Neutrophil (primary cell): Measurements from ENCODE around the gene SMYD4.

Source experiments
- H3K27ac ChIP-seq: fragments of 200-600 bp; sonication (generic); 2 replicates; pipeline ENCODE4 v1.5.1; 2016; ENCODE audit warnings: mild to moderate bottlenecking, moderate library complexity
- H3K27me3 ChIP-seq: fragments of 200-600 bp; sonication (generic); 2 replicates; pipeline ENCODE4 v1.6.0; 2016; ENCODE audit warnings: mild to moderate bottlenecking
- H3K36me3 ChIP-seq: fragments of 200-600 bp; sonication (generic); 2 replicates; pipeline ENCODE4 v1.5.1; 2017
- H3K4me1 ChIP-seq, 2 experiments: fragments of 200-600 bp in 1 of 2; sonication (generic) in 1 of 2; 1 replicate in 1 of 2; 2 replicates in 1 of 2; pipeline versions ENCODE4 v1.5.1 to v1.6.1; 2013 to 2016; ENCODE audit warnings: low read depth in 1 of 2, low read length in 1 of 2, mild to moderate bottlenecking in 1 of 2, moderate library complexity in 1 of 2; ENCODE audit not compliant: control insufficient read depth in 1 of 2, insufficient read depth in 1 of 2
- H3K4me3 ChIP-seq, 2 experiments: fragments of 200-600 bp in 1 of 2; sonication (generic) in 1 of 2; 1 replicate in 1 of 2; 2 replicates in 1 of 2; pipeline ENCODE4 v1.5.1; 2013 to 2016; ENCODE audit warnings: low read depth in 1 of 2, low read length in 1 of 2, mild to moderate bottlenecking in 1 of 2, moderate library complexity in 1 of 2
- H3K9me3 ChIP-seq: fragments of 200-600 bp; sonication (generic); 2 replicates; pipeline ENCODE4 v1.5.1; 2016
- TF ChIP-seq, protein P1 (sequence below): fragments of 200-600 bp; sonication (generic); IDR thresholded peaks from 2 replicates; pipeline ENCODE4 v1.5.1; 2016; ENCODE audit warnings: antibody characterized with exemption

SMYD4 gene

GRCh38 chr17:1764284-1764683, 65.4 kb downstream of the SMYD4 start:
- no peaks in the 10 kb centered on the region for H3K9me3 ChIP-seq
- no peaks in the 10 kb centered on the region for H3K4me1 ChIP-seq
- peaks cover 21% of the 10 kb centered on the region for H3K27me3 ChIP-seq
- no peak overlapping the region for H3K27ac ChIP-seq
- TF ChIP-seq, protein P1, sequence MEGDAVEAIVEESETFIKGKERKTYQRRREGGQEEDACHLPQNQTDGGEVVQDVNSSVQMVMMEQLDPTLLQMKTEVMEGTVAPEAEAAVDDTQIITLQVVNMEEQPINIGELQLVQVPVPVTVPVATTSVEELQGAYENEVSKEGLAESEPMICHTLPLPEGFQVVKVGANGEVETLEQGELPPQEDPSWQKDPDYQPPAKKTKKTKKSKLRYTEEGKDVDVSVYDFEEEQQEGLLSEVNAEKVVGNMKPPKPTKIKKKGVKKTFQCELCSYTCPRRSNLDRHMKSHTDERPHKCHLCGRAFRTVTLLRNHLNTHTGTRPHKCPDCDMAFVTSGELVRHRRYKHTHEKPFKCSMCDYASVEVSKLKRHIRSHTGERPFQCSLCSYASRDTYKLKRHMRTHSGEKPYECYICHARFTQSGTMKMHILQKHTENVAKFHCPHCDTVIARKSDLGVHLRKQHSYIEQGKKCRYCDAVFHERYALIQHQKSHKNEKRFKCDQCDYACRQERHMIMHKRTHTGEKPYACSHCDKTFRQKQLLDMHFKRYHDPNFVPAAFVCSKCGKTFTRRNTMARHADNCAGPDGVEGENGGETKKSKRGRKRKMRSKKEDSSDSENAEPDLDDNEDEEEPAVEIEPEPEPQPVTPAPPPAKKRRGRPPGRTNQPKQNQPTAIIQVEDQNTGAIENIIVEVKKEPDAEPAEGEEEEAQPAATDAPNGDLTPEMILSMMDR, result no peak
- H3K36me3 ChIP-seq, result no peaks in the 10 kb centered on the region
- no peak overlapping the region for H3K4me3 ChIP-seq

- no peak overlapping the region for H3K4me3 ChIP-seq
- H3K9me3 ChIP-seq, result no peaks in the 10 kb centered on the region
- H3K27me3 ChIP-seq, result peaks cover 28% of the 10 kb centered on the region
- peaks cover 0 to 3% of the 10 kb centered on the region in 2 experiments for H3K4me1 ChIP-seq
- TF ChIP-seq, protein P1, result no peak
- H3K36me3 ChIP-seq, result no peaks in the 10 kb centered on the region
- no peak overlapping the region for H3K27ac ChIP-seq
Measured at GRCh38 chr17:1762901-1763898, 66.5 kb downstream of the SMYD4 start.

GRCh38 chr17:1762233-1762900, 67.3 kb downstream of the SMYD4 start:
- Histone ChIP-seq H3K4me1 (peaks cover 0 to 3% of the 10 kb centered on the region in 2 experiments), H3K4me3 (no peak overlapping the region)

DNA sequence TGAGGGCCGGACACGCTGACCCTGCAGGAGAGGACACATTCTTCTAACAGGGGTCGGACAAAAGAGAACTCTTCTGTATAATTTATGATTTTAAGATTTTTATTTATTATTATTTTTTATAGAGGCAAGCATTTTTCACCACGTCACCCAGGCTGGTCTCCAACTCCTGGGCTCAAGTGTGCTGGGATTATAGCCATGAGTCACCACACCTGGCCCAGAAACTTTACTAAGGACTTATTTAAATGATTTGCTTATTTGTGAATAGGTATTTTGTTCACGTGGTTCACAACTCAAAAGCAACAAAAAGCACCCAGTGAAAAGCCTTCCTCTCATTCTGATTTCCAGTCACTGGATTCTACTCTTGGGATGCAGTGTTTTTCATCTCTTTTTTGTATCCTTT, 70.2 kb downstream of the SMYD4 start:
- Histone ChIP-seq H3K27me3 (peaks cover 28% of the 10 kb centered on the region), H3K4me3 (no peak overlapping the region), H3K4me1 (peaks cover 0 to 3% of the 10 kb centered on the region in 2 experiments), H3K9me3 (no peaks in the 10 kb centered on the region), H3K36me3 (no peaks in the 10 kb centered on the region), H3K27ac (no peak overlapping the region)
- TF ChIP-seq, protein P1, result no peak

More at GRCh38 chr17:1762233-1762900, 67.3 kb downstream of the SMYD4 start:
- peaks cover 28% of the 10 kb centered on the region for H3K27me3 ChIP-seq
- no peaks in the 10 kb centered on the region for H3K36me3 ChIP-seq
- H3K9me3 ChIP-seq, result no peaks in the 10 kb centered on the region
- H3K27ac ChIP-seq, result no peak overlapping the region
- TF ChIP-seq, protein P1, result no peak

GRCh38 chr17:1758807-1759206, 70.9 kb downstream of the SMYD4 start:
- H3K27me3 ChIP-seq, result peaks cover 22% of the 10 kb centered on the region

More at GRCh38 chr17:1758807-1759206, 70.9 kb downstream of the SMYD4 start:
- Histone ChIP-seq H3K4me1 (peaks cover 0 to 3% of the 10 kb centered on the region in 2 experiments), H3K9me3 (no peaks in the 10 kb centered on the region), H3K4me3 (no peak overlapping the region), H3K36me3 (no peaks in the 10 kb centered on the region), H3K27ac (no peak overlapping the region)
- TF ChIP-seq, protein P1, result no peak
